K562 (cell line): ENCODE results near the gene STK33. TPM values are rescaled to one million over a fixed set of nuclear protein-coding genes. Genes with fewer than 3 reads are reported as not detected.

Experiments
- ZFP91 ChIP-seq: sonication (generic); formaldehyde crosslinking; IDR thresholded peaks from 2 replicates; pipeline ENCODE4 v1.8.0; 2022; ENCODE audit warnings: mild to moderate bottlenecking, missing genetic modification reagents
- ZFPM2 ChIP-seq: fragments of 250-450 bp; sonication (Bioruptor Pico); IDR thresholded peaks from 2 replicates; pipeline ENCODE4 v1.5.1; 2022; ENCODE audit warnings: mild to moderate bottlenecking
- ZNF133 ChIP-seq: fragments of 250-450 bp; sonication (Bioruptor Pico); IDR thresholded peaks from 2 replicates; pipeline ENCODE4 v1.4.0; 2020; ENCODE audit warnings: mild to moderate bottlenecking
- ZNF134 ChIP-seq: fragments of 250-450 bp; sonication (Bioruptor Pico); conservative IDR thresholded peaks from 2 replicates; pipeline ENCODE4 v1.4.0; 2020
- ZNF318 ChIP-seq, 2 experiments: fragments of 450-650 bp; IDR thresholded peaks; 2 replicates each; pipeline ENCODE4 v1.6.1; 2016; ENCODE audit warnings: mild to moderate bottlenecking in 2 of 2, borderline replicate concordance in 1 of 2, low read depth in 1 of 2, moderate library complexity in 1 of 2
- polyA plus RNA-seq, 8 experiments: library from polyadenylated mRNA; depleted of rRNA in 4 of 8; stranded (reverse) in 5 of 8; unstranded in 3 of 8; fragments of >200 nt; fragmentation: Nextera tagmentation in 2 of 8; fragmentation: Illumina TruSeq in 1 of 8; extraction: Ambion mirVana in 2 of 8; extraction: Trizol in 1 of 8; gene quantifications; 2 replicates each; pipeline versions ENCODE4 v1.2.1 to v1.2.3, GENCODE V29; 2011 to 2014; ENCODE audit warnings: inconsistent platforms in 1 of 8, missing spikeins in 1 of 8
- total RNA-seq, 7 experiments: library from RNA; depleted of rRNA in 6 of 7; stranded (reverse); fragments of >200 nt in 6 of 7; fragmentation: Illumina TruSeq in 2 of 7; extraction: Trizol in 2 of 7; gene quantifications; 2 replicates each; pipeline versions ENCODE4 v1.2.1 to v1.2.3, GENCODE V29; 2011 to 2021; ENCODE audit warnings: low replicate concordance in 1 of 7

The STK33 gene
- total and polyA plus RNA-seq, 9 of the 15 experiments (the other 6 are each of a cell fraction or from before 2014, with no cell fraction given) = not detected

DNA sequence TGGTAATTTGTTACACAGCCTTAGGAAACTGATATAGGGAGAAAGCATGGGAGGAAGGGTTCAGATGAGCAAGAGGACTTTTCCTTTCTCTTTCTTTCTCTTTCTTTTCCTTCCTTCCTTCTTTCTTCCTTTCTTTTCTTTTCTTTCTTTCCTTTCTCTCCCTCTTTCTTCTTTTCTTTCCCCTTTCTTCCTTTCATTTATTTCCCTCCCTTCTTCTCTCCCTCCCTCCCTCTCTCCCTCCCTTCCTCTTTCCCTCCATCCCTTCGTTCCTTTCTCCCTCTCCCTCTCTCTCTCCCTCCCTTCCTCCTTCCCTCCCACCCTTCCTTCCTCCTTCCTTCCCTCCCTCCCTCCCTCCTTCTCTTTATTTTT, 222.5 kb downstream of the STK33 start (continued):
- TF ChIP-seq ZNF318 (IDR thresholded peaks at IDR 0.05; ENCODE audit: borderline replicate concordance in 1 of 2, low read depth in 1 of 2) = no peak
- no peak for TF ChIP-seq ZNF134 (CRISPR knock-in tag)
- TF ChIP-seq ZNF133 (CRISPR knock-in tag) = no peak
- TF ChIP-seq ZFPM2 (CRISPR knock-in tag) = no peak
- no peak for TF ChIP-seq ZFP91
